GM18873 (cell line): ENCODE results near the gene PRR22.
A peak's percentile ranks its signal among the peaks of the same experiment; 100 is the strongest.

Experiments used
- ATAC-seq: cut with Tn5 transposase; IDR thresholded peaks from one replicate; pipeline ENCODE4 v1.9.1; 2021; ENCODE audit warnings: mild to moderate bottlenecking, moderate library complexity, moderate number of reproducible peaks; ENCODE audit not compliant: unreplicated experiment, low FRiP score

The PRR22 gene

DNA sequence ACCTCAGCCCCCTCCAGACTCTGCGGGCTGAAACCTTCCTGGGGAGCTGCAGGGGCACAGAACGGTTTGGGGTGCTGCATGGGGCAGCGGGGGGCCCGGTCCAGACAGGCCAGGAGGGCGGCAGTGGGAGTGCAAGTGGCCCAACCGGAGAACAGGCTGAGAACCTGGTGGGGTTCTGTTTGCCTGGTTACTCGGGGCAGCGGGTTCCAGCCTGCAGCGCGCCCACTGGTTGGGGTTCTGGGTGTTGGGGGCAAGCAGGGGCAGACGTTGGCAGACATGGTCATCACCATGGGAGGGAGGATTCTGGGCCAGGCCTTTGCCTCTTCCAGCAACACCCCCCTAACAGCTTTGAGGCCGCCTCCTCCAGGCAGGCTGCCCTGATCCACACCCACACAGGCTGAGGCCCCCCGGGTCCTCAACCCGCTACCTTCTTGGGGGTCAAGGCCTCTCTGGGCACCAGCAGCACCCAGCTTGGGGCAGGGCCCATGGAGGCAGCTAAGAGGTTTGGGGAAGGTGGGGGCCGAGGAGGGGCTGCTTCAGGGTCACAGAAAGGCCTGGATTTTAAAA lies at the start of gene PRR22:
PRR22 (minus strand) TSS at position 166 of the 567 bp plus-strand sequence; CDS start at position 80, 86 bp downstream.
- ATAC-seq, result no peak

DNA sequence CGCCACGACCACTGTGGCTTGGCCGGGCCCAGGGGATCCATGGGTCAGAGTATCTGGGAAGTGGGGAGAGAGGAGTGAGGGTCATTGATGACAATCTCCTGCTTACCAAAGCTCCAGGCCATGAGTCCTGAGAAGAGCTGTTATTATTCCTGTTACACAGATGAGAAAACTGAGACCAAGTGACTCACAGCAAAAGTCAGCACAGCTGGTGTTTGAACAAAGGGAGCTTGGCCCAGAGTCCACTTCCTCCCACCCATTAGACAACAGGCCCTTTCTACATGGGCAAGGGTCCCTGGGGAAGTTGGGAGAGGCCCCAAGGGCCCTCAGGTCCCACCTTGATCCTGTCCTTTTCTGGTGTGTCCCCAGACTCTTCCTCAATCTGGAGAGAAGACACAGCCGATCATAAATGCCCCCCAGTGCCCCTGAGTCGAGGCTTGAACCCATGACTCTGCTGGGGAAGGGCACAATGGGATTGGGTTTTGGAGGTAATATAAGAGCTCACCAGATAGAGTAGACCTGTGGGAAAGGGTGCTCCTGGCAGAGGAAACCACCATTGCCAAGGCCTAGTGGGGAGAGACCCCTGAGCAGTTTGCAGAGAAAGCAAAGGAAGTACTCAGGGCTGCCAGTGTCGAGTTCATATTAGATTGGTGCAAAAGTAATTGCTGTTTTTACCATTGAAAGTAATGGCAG lies 48.1 kb upstream of the PRR22 start:
- ATAC-seq, result no peak

DNA sequence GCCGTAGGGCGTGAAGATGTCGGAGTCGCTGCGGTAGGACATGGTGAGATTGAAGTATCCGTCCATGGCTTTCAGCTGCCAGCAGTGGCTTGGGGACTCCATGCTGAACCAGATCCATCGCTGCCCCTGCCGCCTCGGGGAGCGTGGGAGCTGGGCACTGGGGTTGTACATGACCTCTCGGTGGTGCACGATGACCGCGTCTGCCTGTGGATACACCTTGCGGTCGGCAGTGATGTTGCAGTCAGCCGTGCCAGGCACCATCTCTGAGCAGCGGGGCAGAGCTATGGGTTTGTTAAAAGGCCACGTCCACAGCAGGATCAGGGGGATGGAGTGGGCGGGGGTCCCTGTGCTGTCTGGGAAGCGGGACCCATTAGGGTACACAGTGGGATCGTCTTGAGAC lies 47.5 kb upstream of the PRR22 start:
- ATAC-seq, result no peak

DNA sequence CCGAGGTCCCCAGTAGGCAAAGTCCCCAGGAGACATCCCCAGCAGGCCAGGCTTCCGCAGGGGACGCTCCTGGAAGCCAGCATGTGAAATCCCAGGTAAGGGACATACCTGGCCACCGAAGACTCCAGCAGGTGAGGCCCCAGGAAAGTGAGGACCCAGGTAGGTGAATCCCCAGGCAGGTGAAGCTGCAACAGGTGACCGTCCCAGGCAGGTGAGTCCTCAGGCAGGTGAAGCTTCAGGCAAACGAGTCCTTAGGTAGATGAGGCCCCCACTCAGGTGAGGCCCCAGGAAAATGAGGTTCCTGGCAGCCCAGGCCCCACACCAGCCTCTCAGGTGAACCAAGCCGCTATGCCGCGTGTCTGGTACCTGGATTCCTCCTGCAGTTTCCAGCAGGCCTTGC lies 46.6 kb upstream of the PRR22 start:
- ATAC-seq, result no peak

DNA sequence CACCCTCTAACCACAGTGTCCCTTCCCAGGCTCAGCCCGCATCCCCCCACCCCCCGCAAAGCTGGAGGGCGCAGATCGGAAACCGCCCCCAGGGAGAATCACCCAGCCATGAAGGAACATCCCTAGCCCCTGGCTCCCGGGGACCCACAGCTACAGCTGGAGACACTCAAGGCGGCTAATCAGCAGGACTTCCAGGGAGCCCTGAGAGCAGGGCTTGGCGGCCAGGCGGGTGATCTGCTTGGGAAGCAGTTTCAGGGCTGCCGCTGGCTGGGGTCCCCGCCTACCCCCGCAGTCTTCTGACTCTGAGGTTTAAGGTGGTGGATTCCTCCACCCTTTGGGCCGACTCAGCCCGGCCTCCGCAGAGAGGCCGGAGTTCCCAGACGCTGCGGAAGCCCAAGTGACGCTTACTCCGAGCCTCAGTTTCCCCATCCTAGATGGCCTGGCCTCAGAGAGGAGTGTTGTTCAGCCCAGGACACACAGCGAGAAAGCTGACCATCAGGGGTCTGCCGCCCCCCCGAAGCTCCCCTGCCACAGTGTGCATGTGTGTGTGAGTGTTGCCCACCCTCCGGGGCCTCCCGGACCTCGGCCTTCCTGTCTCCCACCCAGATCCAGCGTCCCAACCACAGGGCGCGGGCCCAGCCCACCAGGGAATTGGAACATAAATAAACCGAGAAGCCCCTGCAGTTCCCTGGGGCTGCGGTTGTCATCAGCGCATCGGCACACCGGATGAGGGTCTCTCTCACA lies 45.2 kb upstream of the PRR22 start:
- ATAC-seq, result no peak

DNA sequence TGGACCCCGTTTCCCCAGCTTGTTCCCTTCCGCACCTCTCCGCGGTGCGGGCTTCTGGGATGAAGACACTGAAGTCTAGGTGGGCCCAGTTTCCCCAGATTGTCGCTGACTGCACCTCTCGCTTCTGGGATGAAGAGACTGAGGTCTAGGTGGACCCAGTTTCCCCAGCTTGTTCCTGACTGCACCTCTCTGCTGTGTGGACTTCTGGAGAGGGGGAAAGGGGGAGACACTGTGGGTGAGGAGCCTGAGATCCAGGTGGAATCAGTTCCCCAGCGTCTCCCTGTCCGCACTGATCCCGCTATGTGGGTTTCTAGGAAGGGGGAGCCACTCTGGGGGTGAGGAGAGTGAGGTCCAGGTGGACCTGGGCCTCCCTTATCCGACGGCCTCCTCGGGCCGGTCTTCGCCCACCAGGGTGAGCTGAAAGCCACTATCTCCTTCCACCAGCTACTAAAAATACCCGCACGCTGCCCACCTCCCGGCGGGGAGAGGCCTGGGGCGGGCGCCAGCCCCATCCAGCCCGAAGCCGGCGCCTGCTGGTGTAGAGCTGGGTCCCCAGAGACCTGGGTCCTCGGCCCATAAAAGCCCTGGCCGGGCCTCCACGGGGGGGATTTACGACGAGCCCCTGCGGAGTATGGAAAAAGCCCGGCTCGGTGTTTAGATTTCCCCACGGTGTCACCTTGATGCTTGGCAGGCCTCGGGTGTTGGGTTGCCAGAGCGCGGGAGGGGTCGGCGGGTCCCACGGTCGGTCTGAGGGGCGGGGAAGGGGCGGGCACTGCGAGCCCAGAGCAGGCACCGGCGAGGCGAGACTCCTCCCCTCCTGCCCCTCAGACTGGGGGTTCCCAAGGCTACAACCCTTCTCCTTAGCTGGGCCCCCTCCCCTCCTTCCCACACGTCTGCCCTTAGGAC lies 44.4 kb upstream of the PRR22 start:
- ATAC-seq, result no peak

DNA sequence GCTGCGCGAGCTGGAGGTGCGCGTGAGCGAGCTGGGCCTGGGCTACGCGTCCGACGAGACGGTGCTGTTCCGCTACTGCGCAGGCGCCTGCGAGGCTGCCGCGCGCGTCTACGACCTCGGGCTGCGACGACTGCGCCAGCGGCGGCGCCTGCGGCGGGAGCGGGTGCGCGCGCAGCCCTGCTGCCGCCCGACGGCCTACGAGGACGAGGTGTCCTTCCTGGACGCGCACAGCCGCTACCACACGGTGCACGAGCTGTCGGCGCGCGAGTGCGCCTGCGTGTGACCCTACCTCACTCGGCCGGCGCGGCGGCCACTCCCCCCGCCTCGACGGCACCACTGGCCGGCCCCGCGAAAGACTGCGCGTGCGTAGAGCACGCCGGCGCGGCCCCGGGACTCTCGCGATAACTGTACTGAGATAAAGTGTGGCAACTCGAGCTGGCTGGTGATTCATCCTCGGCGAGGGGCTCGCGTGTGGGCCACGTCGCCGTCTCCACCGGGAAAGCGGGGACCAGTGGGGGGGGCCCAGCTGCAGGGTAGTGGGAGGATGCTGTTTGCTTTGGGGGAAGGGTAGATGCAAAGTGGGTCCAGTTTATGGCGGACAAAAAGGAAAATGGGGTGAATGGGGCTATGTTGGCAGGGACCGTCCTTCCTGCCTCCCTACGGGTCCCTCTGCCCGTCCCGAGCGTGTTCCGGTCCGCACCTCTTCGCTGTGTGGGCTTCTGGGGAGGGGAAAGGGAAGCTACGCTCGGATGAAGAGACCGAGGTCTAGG lies 43.5 kb upstream of the PRR22 start:
- ATAC-seq, result peak; percentile 66

DNA sequence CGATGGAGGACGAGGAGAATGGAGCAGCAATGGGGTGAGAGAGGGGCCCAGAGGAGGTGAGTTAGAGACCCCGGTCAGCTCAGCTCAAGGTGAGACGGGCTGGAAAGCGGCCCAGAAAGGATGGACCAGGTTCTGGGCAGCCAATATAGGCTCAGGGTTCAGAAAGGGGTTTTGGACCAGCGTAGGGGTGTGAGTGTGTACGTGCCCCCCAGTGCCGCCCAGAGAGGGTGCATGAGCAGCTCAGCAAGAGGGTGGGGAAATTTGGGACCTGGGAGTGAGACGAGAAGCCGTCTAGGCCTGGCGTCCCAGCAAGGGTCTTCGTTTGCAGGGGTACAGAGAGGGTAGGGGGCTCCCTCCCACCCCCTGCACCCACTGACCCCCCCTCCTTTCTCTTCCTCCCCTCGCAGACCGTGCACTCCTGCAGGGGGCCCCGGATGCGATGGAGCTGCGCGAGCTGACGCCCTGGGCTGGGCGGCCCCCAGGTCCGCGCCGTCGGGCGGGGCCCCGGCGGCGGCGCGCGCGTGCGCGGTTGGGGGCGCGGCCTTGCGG lies 42.9 kb upstream of the PRR22 start:
- ATAC-seq, result no peak

DNA sequence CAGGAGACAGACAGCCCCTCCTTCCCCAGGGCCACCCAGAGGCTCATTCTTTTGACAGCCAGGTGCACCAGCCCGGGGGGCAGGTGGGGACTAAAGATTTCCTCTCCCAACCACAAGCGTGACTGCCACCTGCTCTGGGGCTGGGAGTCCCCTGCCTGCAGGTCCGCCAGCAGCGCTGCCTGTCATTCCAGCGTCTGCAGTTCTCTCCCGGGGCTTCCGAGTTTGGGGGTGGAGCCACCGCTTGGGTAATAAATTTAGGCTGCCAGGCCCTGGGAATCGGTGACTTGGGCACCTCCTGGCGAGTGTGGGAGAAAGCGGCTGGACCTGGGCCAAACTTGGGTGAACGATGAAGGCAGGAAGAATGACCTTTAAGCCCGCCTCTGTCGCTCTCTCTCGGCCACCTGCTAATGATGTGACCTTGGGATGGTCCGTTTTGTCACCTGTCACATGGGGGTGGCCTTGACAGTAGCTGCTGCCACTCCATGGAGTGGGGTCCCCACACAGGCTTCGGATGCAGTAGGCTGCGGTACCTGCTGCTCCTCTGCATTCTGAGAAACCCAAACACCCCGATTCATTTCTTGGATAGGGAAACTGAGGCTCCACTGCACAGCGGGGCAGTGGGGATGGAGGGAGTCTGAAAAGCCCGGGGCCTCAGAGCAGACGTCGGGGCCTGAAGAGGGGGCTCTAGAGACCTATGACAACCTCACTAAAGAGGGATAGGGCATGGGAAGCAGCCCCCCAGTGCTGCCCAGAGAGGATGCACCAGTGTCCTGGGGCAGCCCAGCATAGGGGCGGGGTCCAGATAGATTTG lies 42.2 kb upstream of the PRR22 start:
- no peak for ATAC-seq

DNA sequence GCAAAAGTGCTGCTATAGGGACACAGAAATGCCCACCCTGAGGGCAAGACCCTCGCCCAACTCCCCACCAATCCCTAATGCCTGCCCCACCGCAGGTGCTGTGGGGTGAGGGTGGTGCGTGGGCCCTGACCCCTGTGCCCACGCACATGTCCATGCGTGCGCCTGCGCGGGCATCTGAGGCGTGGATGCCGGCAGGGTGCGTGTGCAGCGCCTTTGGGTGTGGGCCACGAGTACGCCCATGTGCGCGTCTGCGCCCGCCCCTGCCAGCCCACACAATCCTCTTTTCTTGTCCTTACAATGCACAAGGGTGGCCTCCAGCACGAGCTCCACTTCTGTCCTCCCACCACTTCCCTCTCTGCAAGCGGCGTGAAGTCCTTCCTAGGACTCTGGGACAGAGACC lies 40.6 kb upstream of the PRR22 start:
- ATAC-seq, result no peak

DNA sequence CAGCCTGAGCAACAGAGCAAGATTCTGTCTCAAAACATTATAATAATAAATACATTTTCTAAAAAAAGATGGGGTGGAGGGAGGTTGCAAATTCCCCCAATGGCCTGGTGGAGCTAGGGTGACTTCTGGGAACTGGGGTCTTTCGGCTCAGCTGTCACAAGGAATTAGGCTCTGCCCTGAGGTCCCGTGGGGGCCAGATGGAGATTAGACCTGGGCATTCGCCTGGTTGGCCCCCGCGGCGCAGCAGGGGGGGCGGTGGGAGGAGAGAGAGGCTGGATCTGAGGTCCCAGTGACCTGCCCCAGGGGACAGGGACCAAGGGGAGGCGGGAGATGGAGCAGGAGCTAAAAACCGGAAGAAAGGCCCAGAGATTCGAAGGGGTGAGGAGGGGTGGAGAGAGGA lies 40.2 kb upstream of the PRR22 start:
- no peak for ATAC-seq

DNA sequence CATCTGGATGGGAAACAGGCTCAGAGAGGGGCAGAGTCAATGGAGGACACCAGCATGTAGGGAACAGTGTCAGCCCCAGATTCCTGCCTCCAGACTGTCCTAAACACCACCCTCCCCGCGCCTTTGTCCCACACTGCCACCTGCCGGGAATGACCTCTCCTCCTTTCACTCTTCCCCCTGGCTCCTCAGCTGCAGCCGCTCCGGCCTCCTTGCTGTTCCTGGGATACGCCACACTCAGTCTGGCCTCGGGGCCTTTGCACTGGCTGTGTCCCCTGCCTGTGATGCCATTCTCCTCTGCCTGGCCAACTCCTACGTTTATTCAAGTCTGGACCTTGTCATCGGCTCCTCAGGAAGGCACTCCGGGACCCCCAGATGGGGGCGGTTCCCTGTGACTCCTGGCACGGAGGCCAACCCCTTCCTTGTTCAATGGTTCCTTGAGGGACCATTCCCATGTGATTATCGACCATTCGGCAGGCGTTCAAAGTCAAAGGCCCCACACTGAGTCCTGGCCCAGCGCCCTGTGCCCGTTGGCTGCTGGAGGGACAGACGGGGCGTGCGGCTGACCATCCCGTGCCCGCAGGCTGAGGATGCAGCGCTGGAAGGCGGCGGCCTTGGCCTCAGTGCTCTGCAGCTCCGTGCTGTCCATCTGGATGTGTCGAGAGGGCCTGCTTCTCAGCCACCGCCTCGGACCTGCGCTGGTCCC lies 39.2 kb upstream of the PRR22 start:
- no peak for ATAC-seq

DNA sequence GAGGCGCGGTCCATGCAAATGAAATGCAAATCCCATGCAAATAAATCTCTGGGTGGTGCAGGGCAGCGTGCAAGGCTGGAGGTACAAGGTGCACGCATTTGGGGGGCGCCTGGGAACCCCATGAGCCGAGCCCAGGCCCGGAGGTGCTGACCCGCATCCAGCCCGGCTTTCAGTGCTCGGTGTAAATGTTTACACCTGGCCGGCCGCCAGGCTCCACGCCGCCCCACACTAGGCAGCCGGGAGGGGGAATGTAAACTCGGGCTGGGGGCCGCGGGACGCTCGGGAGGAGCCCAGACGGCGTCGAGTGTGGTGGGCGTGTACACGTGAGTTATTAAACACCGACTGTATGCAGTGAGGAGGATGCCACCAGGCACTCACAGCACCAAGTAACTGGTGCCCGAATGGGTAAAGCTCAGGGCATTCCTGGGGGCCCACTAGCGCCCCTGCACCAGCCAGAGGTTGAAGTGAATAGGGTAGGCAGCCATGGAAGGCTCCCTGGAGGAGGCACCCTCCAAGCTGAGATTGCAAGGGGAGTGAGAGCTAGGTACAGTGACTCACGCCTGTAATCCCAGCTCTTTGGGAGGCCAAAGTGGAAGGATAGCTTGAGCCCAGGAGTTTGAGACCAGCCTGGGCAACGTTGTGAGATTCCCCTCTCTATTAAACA lies 37.8 kb upstream of the PRR22 start:
- no peak for ATAC-seq

DNA sequence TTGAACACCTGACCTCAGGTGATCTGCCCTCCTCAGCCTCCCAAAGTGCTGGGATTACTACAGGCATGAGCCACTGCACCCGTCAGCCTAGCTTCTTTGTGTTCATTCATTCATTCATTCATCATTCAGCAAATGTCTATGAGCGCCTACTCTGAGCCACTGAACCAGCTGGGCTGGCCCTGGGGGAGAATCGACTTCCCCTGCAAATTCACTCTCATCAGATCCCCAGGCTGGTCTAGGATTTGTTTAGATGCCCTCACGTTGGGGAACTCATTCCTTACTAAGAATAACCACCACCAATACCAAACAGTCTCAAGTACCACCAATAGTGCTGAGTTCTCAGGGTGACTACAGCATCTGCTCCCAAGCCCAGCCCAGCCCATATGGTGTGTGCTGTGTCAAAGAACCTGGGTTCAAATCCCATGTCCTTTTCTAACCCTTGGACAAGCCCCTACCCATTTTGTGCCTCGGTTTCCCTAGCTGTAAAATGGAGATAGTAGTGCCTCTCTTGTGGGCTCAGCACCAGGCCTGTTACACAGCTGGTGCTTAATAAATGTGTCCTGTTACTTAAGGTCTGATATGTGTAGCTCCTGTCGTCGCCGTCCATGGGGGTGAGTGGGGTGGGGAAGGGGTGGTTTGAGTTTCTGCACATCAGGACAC lies 37.1 kb upstream of the PRR22 start:
- no peak for ATAC-seq

DNA sequence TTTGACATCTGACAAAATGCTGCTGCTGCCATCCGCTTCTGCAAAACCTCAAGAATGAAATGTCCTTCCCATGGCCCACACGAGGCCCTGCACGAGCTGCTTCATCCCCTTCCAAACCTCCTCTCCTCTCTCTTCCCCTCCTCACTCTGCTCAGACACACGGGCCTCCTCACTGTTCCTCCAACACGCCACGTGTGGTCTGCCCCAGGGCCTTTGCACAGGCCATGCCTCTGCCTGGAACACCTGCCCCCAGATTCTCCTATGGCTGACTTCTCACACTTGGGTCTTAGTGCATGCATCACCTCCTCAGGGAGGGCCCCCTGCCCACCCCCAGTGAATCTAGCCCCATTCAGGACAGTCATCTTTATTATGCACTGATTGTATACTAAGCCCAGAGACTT lies 36.2 kb upstream of the PRR22 start:
- ATAC-seq, result no peak

DNA sequence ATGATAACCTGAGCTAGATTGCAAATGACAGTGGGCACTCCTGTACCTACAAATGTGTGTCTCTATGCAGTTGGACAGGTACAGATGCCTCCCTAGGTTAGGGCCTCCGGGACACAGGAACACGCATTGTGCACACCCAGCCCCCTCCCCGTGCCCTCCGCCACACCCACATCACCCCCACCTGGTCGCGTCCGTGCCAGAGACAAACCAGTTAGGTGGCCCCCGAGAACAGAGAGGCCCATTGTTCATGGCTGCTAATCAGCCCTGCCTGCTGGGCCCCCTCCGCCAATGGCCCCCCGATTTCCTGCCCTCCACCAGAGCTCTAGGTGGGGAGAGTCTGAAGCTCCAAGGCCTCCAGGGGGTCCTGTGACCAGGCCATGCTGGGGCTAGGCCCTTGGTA lies 34.0 kb upstream of the PRR22 start:
- no peak for ATAC-seq

DNA sequence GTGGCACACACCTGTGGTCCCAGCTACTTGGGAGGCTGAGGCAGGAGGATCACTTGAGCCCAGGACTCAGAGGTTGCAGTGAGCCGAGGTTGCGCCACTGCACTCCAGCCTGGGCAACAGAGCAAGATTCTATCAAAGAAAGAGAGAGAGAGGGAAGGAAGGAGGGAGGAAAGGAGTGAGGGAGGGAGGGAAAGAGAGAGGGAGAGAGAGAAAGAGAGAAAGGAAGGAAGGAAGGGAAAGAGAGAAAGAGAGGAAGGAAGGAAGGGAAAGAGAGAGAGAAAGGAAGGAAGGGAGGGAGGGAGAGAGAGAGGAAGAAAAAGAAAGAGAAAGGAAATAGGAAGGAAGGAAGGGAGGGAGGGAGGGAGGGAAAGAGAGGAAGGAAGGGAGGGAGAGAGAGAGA lies 32.7 kb upstream of the PRR22 start:
- ATAC-seq, result no peak
